Glomerular endothelial cell (primary cell): ENCODE data around the gene PRPF18. TPM values are rescaled to one million over a fixed set of nuclear protein-coding genes. Genes with fewer than 3 reads are reported as not detected.
"Not testable (repeated sequence)": the region's sequence is repeated elsewhere in the genome, so short reads cannot be mapped to it uniquely, and the experiment has no call there.

Experiments
- DNase-seq: peaks from one replicate; pipeline ENCODE4 v3.0.0-alpha.2; 2011; ENCODE audit warnings: low read depth, low spot score; ENCODE audit errors: extremely low read depth
- total RNA-seq: library from RNA; depleted of rRNA; stranded (reverse); fragments of >200 nt; gene quantifications from 2 replicates; pipeline ENCODE4 v1.2.3, GENCODE V29; 2015

The PRPF18 gene
- total RNA-seq: 16.8 and 18.4 TPM in 2 replicates

DNA sequence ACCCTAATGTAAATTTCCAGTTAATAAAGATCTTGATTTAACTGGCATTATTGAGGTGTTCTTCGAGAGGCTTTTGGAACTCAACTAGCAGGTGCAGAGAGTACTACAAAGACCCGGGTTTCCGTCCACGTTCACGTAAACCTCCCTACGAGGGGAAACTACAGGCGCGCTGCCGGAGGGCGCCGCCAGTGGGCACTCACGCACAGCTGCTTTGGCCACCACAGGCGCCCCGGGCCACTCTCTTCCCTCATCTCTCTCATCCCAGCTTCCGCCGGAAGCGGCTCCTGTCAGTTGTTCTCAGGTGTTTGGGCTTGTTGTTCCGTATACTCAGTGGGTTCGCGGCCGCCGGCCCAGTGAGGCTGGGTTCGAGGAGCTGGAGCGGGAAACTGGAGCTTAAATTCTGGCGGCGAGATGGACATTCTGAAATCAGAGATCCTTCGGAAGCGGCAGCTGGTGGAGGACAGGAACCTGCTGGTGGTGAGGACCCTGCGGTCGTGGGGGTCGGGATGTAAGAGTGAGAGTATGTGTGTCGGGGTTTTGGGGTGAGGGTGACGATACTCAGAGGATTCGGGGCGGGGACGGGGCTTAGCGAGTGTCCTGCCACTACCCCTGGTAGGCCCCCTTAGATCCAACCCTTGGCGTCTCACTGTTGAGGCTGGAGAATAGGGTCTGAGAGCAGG is at the start of gene PRPF18:
TSS of gene PRPF18 (plus strand) at position 290 of the 680 bp plus-strand sequence. CDS start at position 412, 122 bp downstream.
- peak; percentile 56 for DNase-seq

GRCh38 chr10:13537985-13538384 is 48.8 kb upstream of the PRPF18 start:
- not testable (repeated sequence) for DNase-seq

GRCh38 chr10:13542533-13542932 is 44.2 kb upstream of the PRPF18 start:
- no peak for DNase-seq

- DNase-seq: no peak
Measured at GRCh38 chr10:13550802-13551201, 36.0 kb upstream of the PRPF18 start.

- no peak for DNase-seq
Measured at GRCh38 chr10:13555884-13556510, 30.8 kb upstream of the PRPF18 start.

- DNase-seq: no peak
Measured at GRCh38 chr10:13559124-13559700, 27.6 kb upstream of the PRPF18 start.

DNA sequence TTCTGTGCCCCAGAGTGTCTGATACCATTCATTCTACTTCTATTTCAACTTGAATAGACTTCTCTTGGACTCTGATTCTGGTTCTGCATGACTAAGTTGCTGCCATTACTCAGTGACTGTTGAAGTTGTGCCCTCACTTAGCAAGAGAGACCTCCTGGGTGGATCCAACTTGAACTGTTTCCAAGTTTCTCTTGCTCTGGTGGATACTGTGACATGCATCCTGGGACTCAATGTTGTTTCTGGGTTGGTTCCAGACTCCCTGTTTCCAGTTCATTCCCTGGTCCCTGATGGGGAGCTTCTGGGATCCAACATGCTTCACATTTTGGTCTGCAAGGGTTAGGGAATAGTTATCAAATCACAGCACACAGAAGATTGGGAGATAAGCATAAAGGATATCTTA is 26.2 kb upstream of the PRPF18 start:
- no peak for DNase-seq

DNA sequence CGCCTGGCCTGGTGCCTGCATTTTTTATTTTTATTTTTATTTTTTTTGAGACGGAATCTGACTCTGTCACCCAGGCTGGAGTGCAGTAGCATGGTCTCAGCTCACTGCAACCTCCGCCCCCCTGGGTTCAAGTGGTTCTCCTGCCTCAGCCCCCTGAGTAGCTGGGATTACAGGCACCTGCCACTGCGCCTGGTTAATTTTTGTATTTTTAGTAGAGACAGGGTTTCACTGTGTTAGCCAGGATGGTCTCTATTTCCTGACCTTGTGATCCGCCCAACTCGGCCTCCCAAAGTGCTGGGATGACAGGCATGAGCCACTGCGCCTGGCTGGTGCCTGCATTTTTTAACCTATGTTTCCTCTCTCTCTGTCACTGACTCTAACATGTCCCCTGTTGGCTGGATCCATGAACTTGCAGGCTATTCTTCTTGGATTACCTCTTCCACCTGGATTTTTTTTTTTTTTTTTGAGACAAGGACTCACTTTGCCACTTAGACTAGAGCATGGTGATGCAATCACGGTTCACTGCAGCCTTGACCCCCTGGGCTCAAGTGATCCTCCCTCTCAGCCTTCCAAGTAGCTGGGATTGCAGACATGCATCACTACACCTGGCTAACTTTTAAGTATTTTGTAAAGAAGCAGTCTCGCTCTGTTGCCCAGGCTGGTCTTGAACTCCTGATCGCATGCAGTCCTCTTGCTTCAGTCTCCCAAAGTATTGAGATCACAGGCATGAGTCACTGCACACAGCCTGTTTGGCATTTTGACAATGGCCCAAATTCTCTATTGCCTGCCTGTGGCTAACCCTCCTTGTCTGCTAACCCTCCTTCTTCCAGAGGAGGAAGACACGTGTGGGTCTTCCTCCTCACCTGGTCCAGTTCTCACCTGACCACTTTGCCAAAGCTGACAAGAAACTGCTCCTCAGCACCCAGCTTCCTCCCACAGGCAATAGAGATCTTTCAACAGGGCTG is 23.0 kb upstream of the PRPF18 start:
- DNase-seq: no peak

- DNase-seq: no peak
Measured at GRCh38 chr10:13564576-13564975, 22.2 kb upstream of the PRPF18 start.

DNA sequence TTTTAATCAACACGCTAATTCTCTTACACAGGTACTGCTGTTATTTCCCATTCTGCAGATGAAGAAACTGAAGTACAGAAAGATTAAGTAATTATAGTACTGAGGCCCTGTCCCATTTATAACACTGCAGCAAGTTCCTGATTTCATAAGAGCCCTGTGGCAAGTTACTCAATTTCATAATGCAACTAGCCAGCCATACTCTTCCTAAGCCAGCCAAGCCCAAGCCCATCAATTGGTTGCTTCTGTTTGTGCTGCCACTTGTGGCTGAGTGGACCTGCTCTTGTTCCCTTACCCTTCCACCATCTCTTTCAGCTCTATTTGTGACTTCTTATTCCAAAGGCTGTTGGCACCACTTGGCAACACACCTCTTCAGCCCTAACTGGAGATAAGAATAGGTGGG is 19.7 kb upstream of the PRPF18 start:
- DNase-seq: no peak

GRCh38 chr10:13571541-13571940 is 15.2 kb upstream of the PRPF18 start:
- no peak for DNase-seq

DNA sequence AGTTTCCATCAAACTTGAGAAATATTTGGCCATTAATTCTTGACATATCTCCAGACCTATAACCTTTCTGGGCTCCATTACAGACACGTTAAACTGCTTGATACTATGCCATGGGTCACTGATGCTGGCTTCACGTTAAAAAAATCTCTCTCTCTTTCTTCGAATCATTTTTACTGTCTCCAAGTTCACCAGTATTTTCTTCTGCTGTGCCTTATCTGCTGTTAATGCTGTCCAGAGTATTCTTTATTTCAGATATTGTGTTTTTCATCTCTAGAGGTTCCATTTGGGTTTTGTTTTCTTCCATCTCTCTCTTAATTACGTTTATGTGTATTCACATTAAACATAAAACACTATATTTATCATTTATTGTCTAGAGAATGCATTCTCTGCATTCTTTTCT is 12.8 kb upstream of the PRPF18 start:
- no peak for DNase-seq

GRCh38 chr10:13585195-13585751 is 1.5 kb upstream of the PRPF18 start:
- DNase-seq: no peak

DNA sequence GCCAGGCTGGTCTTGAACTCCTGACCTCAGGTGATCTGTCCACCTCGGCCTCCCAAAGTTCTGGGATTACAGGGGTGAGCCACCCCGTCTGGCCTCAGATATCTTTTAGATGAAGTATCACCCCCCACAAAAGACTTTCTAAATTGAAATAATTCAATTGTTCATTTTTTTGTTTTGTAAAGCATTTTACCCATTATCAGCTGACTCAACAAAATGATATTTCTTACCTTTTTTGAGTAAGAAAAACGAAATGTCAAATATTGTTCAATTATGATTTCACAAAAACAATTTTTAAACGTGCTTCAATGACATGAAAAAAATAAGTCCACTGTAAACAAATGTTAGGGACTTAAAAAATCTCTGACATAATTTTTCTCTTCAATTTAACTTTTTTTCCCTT is 822 bp upstream of the PRPF18 start:
- DNase-seq: no peak

DNA sequence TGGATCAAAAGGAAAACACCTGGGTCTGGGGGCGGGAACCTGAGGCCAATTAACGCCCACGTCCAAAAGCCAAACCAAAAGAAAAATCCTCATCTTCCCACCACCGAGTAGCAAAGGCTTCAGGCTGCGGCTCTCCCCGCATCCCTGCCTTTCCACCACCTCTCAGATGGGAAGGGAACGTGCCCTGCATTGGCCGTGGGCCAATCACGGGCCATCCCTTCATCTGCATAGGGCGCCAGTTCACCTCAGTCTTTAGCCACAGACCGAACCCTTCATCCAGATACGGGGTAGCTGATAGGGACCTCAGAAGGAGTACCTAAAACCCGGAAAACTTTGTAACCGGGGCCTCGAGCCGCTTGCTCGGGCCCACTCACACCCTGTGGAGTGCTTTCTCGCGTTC is 626 bp downstream of the PRPF18 start:
- DNase-seq: no peak

- no peak for DNase-seq
Measured at GRCh38 chr10:13589316-13589715, 2.6 kb downstream of the PRPF18 start.

DNA sequence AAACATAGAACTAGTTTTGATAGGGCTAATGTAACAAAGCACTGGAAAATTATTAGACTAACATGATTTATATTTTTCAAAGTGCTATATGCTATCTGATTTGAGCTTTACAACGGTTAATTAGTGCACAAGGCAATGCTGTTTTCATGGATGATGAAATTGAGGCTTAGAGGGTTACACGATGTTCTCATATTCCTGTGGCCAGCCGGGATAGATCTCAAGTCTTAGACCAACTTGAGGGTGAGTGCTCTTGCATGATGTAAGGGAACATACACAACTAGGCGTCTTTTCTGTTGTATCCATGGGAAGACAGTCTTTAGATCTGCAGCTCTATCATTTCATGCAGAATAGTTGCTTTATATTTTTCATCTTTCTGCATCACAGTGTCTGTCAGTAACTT is 4.1 kb downstream of the PRPF18 start:
- no peak for DNase-seq

GRCh38 chr10:13592306-13592705 is 5.5 kb downstream of the PRPF18 start:
- no peak for DNase-seq

DNA sequence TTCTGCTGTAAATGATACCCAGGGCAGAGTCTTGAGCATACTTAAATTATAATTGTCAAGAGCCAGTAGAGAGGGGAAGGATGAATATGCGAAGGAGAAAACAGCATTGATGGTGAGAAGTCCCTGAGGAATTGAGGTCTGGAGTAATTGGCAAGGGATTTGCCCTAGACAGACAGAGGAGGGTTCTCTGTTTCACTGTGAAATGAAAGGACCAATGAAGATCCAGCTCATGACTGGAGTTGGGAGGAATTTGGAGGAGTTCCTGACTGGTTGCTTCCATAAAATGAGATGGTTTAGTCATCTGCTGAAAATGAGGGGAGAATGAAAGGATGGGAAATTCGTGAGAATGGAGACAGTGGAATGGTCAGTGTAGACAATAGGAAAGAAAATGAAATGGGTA is 6.8 kb downstream of the PRPF18 start:
- no peak for DNase-seq

- DNase-seq: no peak
Measured at GRCh38 chr10:13594641-13595040, 7.9 kb downstream of the PRPF18 start.

DNA sequence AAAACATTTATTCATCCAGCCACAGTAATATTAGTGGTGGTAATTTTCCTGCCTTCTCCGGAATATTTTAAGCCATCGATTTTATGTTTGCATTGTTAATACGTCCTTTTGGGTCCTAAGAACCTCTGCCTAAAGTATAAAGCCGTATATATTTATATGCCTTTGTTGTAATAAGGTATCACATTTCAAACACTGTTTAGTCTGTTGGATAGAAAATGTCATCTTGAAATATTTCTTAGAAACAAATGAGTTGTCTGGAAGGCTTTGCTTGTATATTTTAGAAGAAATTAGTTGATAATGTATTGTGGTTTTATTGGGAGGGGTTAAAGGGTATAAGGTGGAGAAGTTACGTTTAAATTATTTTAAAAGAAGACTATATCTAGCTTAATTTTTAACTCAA is 11.1 kb downstream of the PRPF18 start:
- no peak for DNase-seq
